H1 (cell line): ENCODE results near the gene ZFAND3. TPM values are rescaled to one million over a fixed set of nuclear protein-coding genes. Genes with fewer than 3 reads are reported as not detected.

Source experiments
- CHD7 ChIP-seq: fragments of 300-600 bp; sonication (generic); IDR thresholded peaks from 2 replicates; pipeline ENCODE4 v1.7.1; 2012; ENCODE audit warnings: low read length, moderate library complexity, mild to moderate bottlenecking, inconsistent platforms; ENCODE audit not compliant: insufficient replicate concordance
- EP300 ChIP-seq, 2 experiments: IDR thresholded peaks; 1 replicate in 1 of 2; 2 replicates in 1 of 2; pipeline ENCODE4 v1.6.1; 2011 to 2012; ENCODE audit warnings: low read depth in 2 of 2, low read length in 2 of 2, mild to moderate bottlenecking in 2 of 2, borderline replicate concordance in 1 of 2, inconsistent platforms in 1 of 2, moderate library complexity in 1 of 2
- GTF2F1 ChIP-seq: IDR thresholded peaks from 2 replicates; pipeline ENCODE4 v1.6.1; 2012; ENCODE audit warnings: low read depth, low read length, improper control_type of control experiment, borderline replicate concordance
- JUND ChIP-seq: IDR thresholded peaks from 2 replicates; pipeline ENCODE4 v1.6.1; 2011; ENCODE audit warnings: mild to moderate bottlenecking, improper control_type of control experiment, low read length
- MAX ChIP-seq: IDR thresholded peaks from 2 replicates; pipeline ENCODE4 v1.6.1; 2012; ENCODE audit warnings: inconsistent platforms
- PHF8 ChIP-seq: fragments of 200-600 bp; sonication (generic); conservative IDR thresholded peaks from 2 replicates; pipeline ENCODE4 v1.7.1; 2012; ENCODE audit warnings: low read depth, mild to moderate bottlenecking, inconsistent platforms, low read length, moderate library complexity
- SRF ChIP-seq: IDR thresholded peaks from 2 replicates; pipeline ENCODE4 v1.6.1; 2011; ENCODE audit warnings: mild to moderate bottlenecking, low read depth, low read length, moderate library complexity
- ZNF274 ChIP-seq: IDR thresholded peaks from 2 replicates; pipeline ENCODE4 v1.7.0; 2012; ENCODE audit warnings: low read length, borderline replicate concordance; ENCODE audit errors: extremely low read depth
- polyA plus RNA-seq, 7 experiments: library from polyadenylated mRNA; depleted of rRNA in 3 of 7; stranded (reverse) in 5 of 7; unstranded in 2 of 7; fragments of >200 nt in 5 of 7; fragments of 200-250 nt in 2 of 7; gene quantifications; 1 replicate in 5 of 7; 2 replicates in 1 of 7; 4 replicates in 1 of 7; pipeline versions ENCODE4 v1.2.1 to v1.2.3, GENCODE V29; 2011 to 2013; ENCODE audit warnings: missing spikeins in 2 of 7, mixed read lengths in 2 of 7
- total RNA-seq: library from RNA; stranded (reverse); fragmentation: NEBNext Ultra II Directional; extraction: Animal tissue kit (Norgen Biotek cat#: 25700); gene quantifications from 2 replicates; pipeline ENCODE4 v1.2.1, GENCODE V29; 2021
- TF ChIP-seq, protein P1 (sequence below): IDR thresholded peaks from 2 replicates; pipeline ENCODE4 v1.6.1; 2011; ENCODE audit warnings: low read depth, mild to moderate bottlenecking, low read length; ENCODE audit not compliant: insufficient read depth

ZFAND3 gene
- total and polyA plus RNA-seq, 2 of the 8 experiments (the other 6 are each of a cell fraction or from before 2014, with no cell fraction given), result 13.0 to 51.3 TPM

- no peak for TF ChIP-seq CHD7
- TF ChIP-seq MAX, result no peak
- TF ChIP-seq GTF2F1, result no peak
- no peak for TF ChIP-seq JUND
- TF ChIP-seq EP300 (IDR thresholded peaks at IDR 0.05; ENCODE audit: borderline replicate concordance in 1 of 2, low read depth in 2 of 2, low read length in 2 of 2), result no peak
- TF ChIP-seq, protein P1, sequence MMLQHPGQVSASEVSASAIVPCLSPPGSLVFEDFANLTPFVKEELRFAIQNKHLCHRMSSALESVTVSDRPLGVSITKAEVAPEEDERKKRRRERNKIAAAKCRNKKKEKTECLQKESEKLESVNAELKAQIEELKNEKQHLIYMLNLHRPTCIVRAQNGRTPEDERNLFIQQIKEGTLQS, result no peak
- TF ChIP-seq SRF, result no peak
- TF ChIP-seq ZNF274, result no peak
- TF ChIP-seq PHF8, result no peak
- TF ChIP-seq, all 59 proteins: peak for 0
Observed at GRCh38 chr6:37882724-37883413, 63.3 kb downstream of the ZFAND3 start (continued).
